Measurements from ENCODE around the gene HMG20A.

HMG20A gene

DNA sequence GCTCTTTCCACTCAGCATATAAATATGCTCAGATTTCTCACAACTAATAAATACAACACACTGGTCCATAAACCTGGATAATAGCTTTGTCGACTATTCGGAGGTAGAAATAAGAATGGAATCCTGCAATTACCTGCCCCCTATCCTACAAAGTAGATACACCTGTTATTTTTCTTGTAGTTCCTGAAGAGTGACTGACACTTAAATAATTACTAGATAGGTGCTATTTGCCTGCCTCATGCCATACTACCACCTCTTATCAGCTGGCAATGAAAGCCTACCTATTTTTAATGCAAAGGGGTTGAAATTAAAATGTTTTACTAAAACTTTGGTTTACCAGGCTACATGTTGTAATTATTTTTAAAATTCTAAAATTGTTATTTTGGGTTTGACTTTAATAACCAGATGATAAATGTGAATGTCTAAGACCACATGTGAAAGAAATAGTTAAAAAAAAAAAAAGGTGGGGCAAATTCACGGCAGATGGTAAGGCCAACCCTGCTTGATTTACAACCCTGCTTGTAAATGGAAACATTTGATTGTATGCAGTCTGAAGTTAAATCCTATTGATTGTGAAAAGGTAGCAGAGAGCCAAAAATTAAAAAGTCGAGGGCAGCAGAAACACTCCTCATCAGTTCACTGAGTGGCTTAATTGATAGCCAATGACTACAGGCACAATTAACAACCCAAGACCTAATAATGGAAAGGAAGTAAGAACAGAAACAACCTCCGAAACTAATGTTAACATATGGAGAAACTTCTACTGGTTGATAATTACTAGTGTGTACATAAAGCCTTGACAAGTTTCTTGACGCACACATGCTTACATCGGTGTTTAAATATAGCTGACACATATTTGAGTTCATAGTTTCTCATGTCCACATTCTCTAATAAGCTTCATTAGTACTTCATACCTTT lies 9.7 kb upstream of the HMG20A start:
- TF ChIP-seq JUND (IDR thresholded peaks at IDR 0.05; ENCODE audit: low read depth), result no peak
- in situ Hi-C loops (cut with HindIII; ENCODE audit: low pct_unique_long_range_greater_than_20kb, low sequenced_read_pairs), result no loop called here
- DNase-seq (ENCODE audit: low read depth in 1 of 2, low spot score in 1 of 2), result no peak

GRCh38 chr15:77411619-77411976 lies 9.1 kb upstream of the HMG20A start:
- in situ Hi-C loops (cut with HindIII; ENCODE audit: low pct_unique_long_range_greater_than_20kb, low sequenced_read_pairs), result no loop called here
- no peak for TF ChIP-seq JUND (IDR thresholded peaks at IDR 0.05; ENCODE audit: low read depth)
- no peak for DNase-seq (ENCODE audit: low read depth in 1 of 2, low spot score in 1 of 2)

DNA sequence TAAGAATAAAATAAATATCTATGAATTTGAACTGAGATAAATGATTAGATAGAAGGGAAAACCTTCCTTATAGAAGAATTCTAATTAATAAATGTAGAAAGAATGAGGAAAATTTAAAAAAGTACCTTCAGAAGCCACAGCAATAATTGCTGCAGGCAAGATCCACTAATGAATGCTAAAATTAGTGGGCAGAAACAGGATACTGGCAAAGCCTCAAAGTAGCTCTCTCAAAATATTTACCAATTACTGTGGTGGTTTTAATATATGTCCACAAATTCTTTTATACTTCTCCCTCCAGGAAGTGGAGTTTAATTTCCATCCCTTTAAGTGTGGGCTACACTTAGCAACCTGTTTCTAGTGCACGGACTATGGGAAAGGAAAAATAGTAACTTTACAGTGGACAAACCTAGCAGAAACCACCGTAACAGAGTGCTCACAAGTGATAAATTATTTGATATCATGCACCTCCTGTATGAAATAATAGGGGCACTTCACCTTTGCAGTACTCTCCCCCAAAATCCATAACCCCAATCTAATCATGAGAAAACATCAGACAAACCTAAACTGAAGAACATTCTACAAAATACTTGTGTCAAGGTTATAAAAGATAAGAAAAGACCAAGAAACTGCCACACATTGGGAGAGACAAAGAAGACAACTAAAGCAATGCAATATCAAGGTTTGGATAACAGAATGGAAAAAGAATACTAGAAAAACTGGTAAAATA lies 7.6 kb upstream of the HMG20A start:
- TF ChIP-seq JUND (IDR thresholded peaks at IDR 0.05; ENCODE audit: low read depth), result no peak
- no peak for DNase-seq (ENCODE audit: low read depth in 1 of 2, low spot score in 1 of 2)

DNA sequence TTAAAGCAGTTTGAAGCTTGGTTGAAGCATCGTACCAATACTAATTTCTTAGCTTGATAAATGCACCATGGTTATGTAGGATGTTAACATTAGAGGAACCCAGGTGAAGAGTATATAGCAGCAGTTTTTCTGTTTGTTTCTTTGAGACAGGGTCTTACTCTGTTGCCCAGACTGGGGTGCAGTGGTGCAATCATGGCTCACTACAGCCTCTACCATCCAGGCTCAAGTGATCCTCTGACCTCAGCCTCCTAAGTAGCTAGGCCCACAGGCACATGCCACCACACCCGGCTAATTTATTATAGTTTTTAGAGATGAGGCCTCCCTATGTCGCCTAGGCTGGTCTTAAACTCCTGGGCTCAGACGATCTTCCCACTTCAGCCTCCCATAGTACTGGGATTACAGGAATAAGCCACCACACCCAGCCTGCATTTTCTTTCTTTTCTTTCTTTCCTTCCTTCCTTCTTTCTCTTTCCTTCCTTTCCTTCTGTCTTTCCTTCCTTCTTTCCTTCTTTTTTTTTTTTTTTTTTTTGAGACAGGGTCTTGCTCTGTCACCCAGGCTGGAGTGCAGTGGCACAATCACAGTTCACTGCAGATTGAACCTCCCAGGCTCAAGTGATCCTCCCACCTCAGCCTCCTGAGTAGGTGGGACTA lies 6.9 kb upstream of the HMG20A start:
- in situ Hi-C loops (cut with HindIII; ENCODE audit: low pct_unique_long_range_greater_than_20kb, low sequenced_read_pairs), result no loop called here

More for the DNA sequence above, 7.6 kb upstream of the HMG20A start:
- in situ Hi-C loops (cut with HindIII; ENCODE audit: low pct_unique_long_range_greater_than_20kb, low sequenced_read_pairs), result no loop called here

GRCh38 chr15:77414789-77415442 lies 5.8 kb upstream of the HMG20A start:
- DNase-seq (ENCODE audit: low read depth in 1 of 2, low spot score in 1 of 2), result no peak
- in situ Hi-C loops (cut with HindIII; ENCODE audit: low pct_unique_long_range_greater_than_20kb, low sequenced_read_pairs), result no loop called here
- no peak for TF ChIP-seq JUND (IDR thresholded peaks at IDR 0.05; ENCODE audit: low read depth)

More for the DNA sequence above, 6.9 kb upstream of the HMG20A start:
- TF ChIP-seq JUND (IDR thresholded peaks at IDR 0.05; ENCODE audit: low read depth), result no peak
- DNase-seq (ENCODE audit: low read depth in 1 of 2, low spot score in 1 of 2), result no peak

DNA sequence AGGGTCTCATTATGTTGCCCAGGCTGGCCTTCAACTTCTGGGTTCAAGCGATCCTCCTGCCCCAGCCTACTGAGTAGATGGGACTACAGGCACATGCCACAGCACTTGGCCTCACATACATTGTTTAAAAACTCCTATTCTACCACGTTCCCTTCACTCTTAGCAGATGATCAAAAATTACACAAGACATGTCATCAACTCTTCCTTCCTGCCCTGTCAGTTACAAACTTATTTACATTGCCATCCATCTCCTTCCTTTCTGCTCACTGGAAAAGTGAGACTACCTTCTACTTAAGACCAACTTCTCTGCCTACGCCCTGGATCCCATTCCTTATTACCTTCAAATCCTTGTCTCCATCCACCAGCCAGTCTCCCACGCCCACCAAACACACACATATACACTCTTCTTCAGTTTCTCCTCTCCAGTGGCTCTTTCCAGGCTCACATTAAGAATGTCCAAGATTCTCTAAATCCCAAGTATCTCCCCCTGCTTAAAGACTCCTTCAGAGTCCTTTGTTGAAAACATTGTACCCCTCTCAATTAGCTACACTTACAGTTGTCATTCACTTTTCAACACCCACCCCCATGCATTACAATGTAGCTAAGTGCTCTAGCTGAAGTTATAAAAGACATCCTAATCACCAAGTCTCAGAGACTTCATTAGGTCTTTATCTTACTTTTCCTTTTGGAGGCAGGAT lies 5.1 kb upstream of the HMG20A start:
- in situ Hi-C loops (cut with HindIII; ENCODE audit: low pct_unique_long_range_greater_than_20kb, low sequenced_read_pairs), result no loop called here
- no peak for TF ChIP-seq JUND (IDR thresholded peaks at IDR 0.05; ENCODE audit: low read depth)
- no peak for DNase-seq (ENCODE audit: low read depth in 1 of 2, low spot score in 1 of 2)

- no peak for TF ChIP-seq JUND (IDR thresholded peaks at IDR 0.05; ENCODE audit: low read depth)
- DNase-seq (ENCODE audit: low read depth in 1 of 2, low spot score in 1 of 2), result no peak
- in situ Hi-C loops (cut with HindIII; ENCODE audit: low pct_unique_long_range_greater_than_20kb, low sequenced_read_pairs), result no loop called here
These were observed 4.6 kb upstream of the HMG20A start for GRCh38 chr15:77416148-77416455.

- TF ChIP-seq JUND (IDR thresholded peaks at IDR 0.05; ENCODE audit: low read depth), result no peak
- DNase-seq (ENCODE audit: low read depth in 1 of 2, low spot score in 1 of 2), result no peak
- in situ Hi-C loops (cut with HindIII; ENCODE audit: low pct_unique_long_range_greater_than_20kb, low sequenced_read_pairs), result no loop called here
These were observed 3.7 kb upstream of the HMG20A start for GRCh38 chr15:77416954-77417353.

GRCh38 chr15:77417602-77418001 lies 3.1 kb upstream of the HMG20A start:
- DNase-seq (ENCODE audit: low read depth in 1 of 2, low spot score in 1 of 2), result no peak
- TF ChIP-seq JUND (IDR thresholded peaks at IDR 0.05; ENCODE audit: low read depth), result no peak; the same call in 1 of the 2 replicates
- in situ Hi-C loops (cut with HindIII; ENCODE audit: low pct_unique_long_range_greater_than_20kb, low sequenced_read_pairs), result no loop called here

- no peak for DNase-seq (ENCODE audit: low read depth in 1 of 2, low spot score in 1 of 2)
- in situ Hi-C loops (cut with HindIII; ENCODE audit: low pct_unique_long_range_greater_than_20kb, low sequenced_read_pairs), result no loop called here
- TF ChIP-seq JUND (IDR thresholded peaks at IDR 0.05; ENCODE audit: low read depth), result no peak
These were observed 2.2 kb upstream of the HMG20A start for GRCh38 chr15:77418391-77418965.

GRCh38 chr15:77418966-77419835 lies 1.5 kb upstream of the HMG20A start:
- TF ChIP-seq JUND (IDR thresholded peaks at IDR 0.05; ENCODE audit: low read depth), result no peak
- in situ Hi-C loops (cut with HindIII; ENCODE audit: low pct_unique_long_range_greater_than_20kb, low sequenced_read_pairs), result no loop called here
- peak in 1 of 2 experiments; percentile 25 for DNase-seq (ENCODE audit: low read depth in 1 of 2, low spot score in 1 of 2)

Data from T47D (cell line).